ENCODE measurements around the gene GPRC6A. TPM values are rescaled to one million over a fixed set of nuclear protein-coding genes. Genes with fewer than 3 reads are reported as not detected.
A peak's percentile ranks its signal among the peaks of the same experiment; 100 is the strongest.
"Not testable (repeated sequence)": the region's sequence is repeated elsewhere in the genome, so short reads cannot be mapped to it uniquely, and the experiment has no call there.

GPRC6A gene
- total RNA-seq, 1 experiment from 2014 or later, result not detected

DNA sequence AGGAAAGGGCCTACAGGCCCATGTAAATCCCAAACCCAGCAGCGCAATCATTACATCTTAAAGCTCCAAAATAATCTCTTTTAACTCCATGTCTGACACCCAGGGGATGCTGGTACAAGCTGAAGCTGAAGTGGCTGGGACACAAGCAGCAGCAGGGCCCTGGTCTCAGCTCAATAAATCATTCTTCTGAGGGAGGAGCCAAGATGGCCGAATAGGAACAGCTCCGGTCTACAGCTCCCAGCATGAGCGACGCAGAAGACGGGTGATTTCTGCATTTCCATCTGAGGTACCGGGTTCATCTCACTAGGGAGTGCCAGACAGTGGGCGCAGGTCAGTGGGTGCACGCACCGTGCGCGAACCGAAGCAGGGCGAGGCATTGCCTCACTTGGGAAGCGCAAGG lies 12.5 kb downstream of the GPRC6A start:
- H3K4me3 ChIP-seq; H3K27ac ChIP-seq; H3K4me1 ChIP-seq; H3K9me3 ChIP-seq (replicated peaks); H3K27me3 ChIP-seq; DNase-seq; H3K36me3 ChIP-seq: not testable (repeated sequence)

DNA sequence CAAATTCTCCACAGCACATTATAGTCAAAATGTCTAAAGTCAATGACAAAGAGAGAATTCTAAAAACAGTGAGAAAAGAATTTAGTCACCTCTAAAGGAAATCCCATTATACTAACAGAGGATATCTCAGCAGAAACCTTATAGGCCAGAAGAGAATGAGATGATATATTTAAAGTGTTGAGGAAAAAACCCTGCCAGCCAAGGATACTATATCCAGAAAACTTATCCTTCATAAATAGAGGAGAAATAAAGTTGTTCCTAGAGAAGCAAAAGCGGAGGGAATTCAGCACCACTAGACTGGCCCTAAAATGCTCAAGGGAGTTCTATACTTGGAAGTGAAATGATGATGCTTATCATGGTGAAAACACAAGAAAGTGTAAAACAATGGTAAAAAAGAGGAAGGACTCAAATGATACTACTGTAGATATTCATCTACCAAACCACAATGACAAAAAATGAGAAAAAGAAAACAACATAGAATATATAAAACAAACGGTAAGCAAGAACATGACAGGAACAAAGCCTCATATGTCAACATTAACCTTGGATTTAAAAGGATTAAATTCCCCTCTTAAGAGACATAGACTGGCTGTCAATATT lies 16.7 kb downstream of the GPRC6A start:
- H3K27me3 ChIP-seq, result no peaks in the 10 kb centered on the region
- no peaks in the 10 kb centered on the region for H3K4me1 ChIP-seq
- H3K36me3 ChIP-seq, result no peaks in the 10 kb centered on the region
- H3K4me3 ChIP-seq, result no peak overlapping the region
- H3K9me3 ChIP-seq (replicated peaks), result no peaks in the 10 kb centered on the region
- no peak for DNase-seq
- no peak overlapping the region for H3K27ac ChIP-seq

DNA sequence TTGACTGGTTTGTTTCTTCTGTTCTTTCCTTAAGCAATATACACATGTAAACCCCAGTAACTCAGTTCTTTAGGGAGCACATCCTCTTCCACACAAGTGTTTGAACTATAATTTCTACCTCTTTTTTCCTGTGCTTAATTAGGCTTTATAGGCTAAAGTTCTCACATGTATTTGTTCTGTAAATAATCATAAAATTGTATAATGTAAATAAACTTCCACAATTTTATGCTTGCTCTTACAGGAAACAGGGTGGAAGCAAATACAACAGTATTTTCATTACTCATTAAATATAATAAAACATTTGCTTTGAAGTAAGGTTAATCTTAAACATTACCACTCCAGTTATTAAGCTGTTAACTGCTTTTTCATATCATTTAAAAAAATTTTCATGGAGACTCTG lies 26.9 kb downstream of the GPRC6A start:
- H3K4me3 ChIP-seq, result no peak overlapping the region
- H3K36me3 ChIP-seq, result no peaks in the 10 kb centered on the region
- H3K27me3 ChIP-seq, result no peaks in the 10 kb centered on the region; the same call in 1 of the 2 replicates
- H3K27ac ChIP-seq, result no peak overlapping the region
- DNase-seq, result no peak
- no peaks in the 10 kb centered on the region for H3K9me3 ChIP-seq (replicated peaks)
- no peaks in the 10 kb centered on the region for H3K4me1 ChIP-seq

DNA sequence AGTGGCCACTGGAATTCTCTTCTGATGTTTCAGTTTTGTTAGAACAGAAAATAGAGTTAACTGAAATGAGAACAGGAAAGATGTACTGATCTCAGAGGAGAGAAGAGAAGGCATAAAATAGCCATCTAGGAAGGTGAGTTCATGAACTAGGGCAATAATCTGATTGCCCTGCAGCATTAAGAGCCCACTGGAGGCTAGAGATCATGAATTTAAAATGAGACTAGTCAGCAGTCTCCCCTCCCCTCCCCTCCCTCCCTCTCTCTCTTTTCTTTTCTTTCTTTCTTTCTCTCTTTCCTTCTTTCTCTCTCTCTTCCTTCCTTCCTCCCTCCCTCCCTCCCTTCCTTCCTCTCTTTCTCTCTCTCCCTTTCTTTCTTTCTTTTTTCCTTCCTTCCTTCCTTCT lies 28.9 kb downstream of the GPRC6A start:
- Histone ChIP-seq H3K36me3 (no peaks in the 10 kb centered on the region), H3K4me1 (no peaks in the 10 kb centered on the region), H3K27me3 (no peaks in the 10 kb centered on the region), H3K27ac (no peak overlapping the region), H3K4me3 (no peak overlapping the region), H3K9me3 (replicated peaks) (no peaks in the 10 kb centered on the region)
- DNase-seq, result no peak

DNA sequence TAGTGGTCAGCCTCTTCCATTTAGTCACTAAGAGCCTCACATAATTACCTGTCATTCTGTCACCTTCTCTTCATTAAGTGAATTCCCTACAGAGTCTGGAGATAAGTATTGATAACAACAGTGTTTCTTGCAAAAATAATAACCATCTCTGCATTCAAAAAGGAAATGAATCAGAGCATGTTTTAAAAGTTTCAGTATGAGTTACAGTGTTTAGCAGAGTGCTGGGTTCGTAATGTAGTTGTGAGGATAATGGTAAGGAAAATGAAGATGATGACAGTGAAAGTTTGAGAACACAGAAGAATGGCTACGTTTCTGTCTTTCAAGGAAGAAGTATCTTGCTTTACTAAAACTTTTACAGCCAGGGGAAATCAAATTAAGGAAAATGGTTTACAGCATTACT lies 31.3 kb downstream of the GPRC6A start:
- Histone ChIP-seq H3K27ac (no peak overlapping the region), H3K9me3 (replicated peaks) (no peaks in the 10 kb centered on the region), H3K27me3 (no peaks in the 10 kb centered on the region), H3K4me3 (no peak overlapping the region), H3K4me1 (peaks cover 3% of the 10 kb centered on the region; the same call in 1 of the 2 replicates), H3K36me3 (no peaks in the 10 kb centered on the region)
- no peak for DNase-seq

DNA sequence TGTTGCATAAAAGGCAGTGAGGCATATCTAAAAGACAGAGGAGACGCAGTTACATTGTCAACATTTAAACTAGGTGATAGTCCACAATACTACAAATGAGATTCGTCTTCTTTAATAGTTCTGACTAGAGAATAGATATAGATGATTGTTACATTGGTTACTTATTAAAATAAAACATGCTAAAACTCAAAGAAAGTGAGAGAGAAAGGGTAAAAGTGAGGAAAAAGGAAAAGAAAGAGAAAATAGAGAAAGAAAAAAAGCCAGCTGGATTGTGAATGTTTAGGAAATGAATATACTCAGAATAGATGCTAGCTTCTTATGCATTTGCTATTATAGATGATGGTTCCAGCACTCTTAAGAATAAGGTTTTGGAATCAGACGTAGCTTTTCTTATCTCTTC lies 35.7 kb downstream of the GPRC6A start:
- Histone ChIP-seq H3K27me3 (no peaks in the 10 kb centered on the region), H3K27ac (no peak overlapping the region), H3K4me3 (no peak overlapping the region), H3K36me3 (no peaks in the 10 kb centered on the region), H3K4me1 (peaks cover 3% of the 10 kb centered on the region; the same call in 1 of the 2 replicates), H3K9me3 (replicated peaks) (no peaks in the 10 kb centered on the region)
- DNase-seq, result no peak

DNA sequence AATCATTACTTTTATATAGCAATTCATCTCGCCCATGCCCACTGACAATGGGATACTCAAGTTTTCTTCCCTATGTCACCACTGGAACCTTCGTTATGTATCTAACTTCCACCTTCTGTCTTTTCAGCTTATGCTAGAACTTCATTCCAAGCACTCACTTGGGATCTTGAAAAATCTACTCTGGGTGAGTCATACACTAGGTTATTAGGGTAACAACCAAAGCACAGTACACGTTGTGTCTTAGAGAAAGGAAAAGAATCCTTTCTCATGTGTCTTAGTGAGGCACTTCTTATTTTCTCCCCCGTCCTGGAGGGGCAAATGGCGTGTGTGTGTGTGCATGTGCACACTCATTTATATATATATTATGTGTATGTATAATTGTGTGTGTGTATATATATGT lies 45.0 kb downstream of the GPRC6A start:
- H3K4me3 ChIP-seq, result no peak overlapping the region
- H3K4me1 ChIP-seq, result no peaks in the 10 kb centered on the region
- no peaks in the 10 kb centered on the region for H3K27me3 ChIP-seq
- no peak for DNase-seq
- no peak overlapping the region for H3K27ac ChIP-seq
- H3K36me3 ChIP-seq, result no peaks in the 10 kb centered on the region
- H3K9me3 ChIP-seq (replicated peaks), result no peaks in the 10 kb centered on the region

DNA sequence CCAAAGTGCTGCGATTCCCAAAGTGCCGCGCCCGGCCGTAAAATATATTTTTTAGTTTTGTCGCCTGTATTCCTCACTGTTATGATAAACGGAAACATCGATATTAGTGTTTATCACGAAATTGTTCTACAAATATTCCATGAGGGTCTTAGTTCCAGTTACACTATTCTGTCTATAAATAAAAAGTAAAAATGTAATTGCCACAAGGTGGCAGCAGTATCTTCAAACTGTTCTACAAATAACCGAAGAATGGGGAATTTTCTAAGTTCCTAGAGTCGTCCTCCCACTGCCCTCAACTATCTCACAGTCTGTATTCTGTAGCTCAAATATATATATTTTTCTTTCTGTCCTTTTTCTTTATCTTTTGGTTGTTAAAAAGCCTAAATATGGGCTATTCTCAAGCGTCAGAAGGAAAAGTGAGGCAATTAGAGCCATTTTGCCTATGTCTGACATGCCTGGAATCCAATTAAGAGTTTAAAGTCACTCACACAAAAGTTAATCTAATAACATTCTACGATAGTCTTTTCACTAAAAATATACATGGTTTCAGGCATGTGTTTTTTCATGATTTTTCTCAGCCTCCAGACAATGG lies 49.2 kb downstream of the GPRC6A start:
- Histone ChIP-seq H3K36me3 (no peaks in the 10 kb centered on the region), H3K9me3 (replicated peaks) (no peaks in the 10 kb centered on the region), H3K4me1 (no peaks in the 10 kb centered on the region), H3K27ac (no peak overlapping the region), H3K4me3 (no peak overlapping the region), H3K27me3 (no peaks in the 10 kb centered on the region)
- DNase-seq, result peak in 1 of 2 experiments; percentile 66

DNA sequence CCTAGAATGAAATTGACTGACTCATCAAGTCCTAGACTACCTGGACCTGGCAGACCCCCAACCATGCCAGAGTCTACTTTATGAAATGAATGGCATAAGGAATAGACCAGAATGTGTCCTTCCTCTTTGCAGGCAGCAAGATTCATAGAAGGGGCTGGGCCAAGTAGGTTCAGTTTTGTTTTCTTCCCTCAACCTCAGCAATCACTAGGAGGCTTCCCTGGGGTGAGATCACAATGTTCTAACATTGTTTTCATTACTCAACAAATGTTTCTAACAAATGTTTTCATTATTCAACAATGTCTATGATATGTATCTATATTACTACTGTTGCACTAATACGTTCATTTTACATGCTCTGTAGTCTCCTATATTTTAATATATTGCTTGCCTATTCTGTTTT lies 55.0 kb downstream of the GPRC6A start:
- Histone ChIP-seq H3K4me3 (no peak overlapping the region), H3K36me3 (no peaks in the 10 kb centered on the region), H3K9me3 (replicated peaks) (no peaks in the 10 kb centered on the region), H3K27me3 (no peaks in the 10 kb centered on the region), H3K27ac (no peak overlapping the region), H3K4me1 (no peaks in the 10 kb centered on the region)
- no peak for DNase-seq

DNA sequence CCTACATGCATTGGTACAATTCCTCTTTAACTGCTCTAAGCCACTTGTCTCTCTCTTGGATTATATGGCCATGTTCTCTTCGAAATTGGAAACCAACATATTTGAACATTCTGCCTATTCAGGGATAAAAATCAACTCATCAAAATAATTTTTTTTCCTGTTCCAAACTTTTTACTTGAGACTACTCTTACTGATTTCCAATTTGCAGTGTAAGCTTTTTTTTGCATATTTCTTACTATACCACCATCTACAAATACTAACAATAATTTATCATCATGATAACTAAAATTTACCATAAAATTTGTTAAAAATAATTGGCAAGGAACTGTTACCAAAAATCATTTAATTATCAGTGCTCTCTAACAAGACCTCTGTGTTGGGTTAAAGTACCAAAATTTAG lies 56.4 kb downstream of the GPRC6A start:
- no peak for DNase-seq
- Histone ChIP-seq H3K4me3 (no peak overlapping the region), H3K4me1 (no peaks in the 10 kb centered on the region), H3K9me3 (replicated peaks) (no peaks in the 10 kb centered on the region), H3K36me3 (no peaks in the 10 kb centered on the region), H3K27ac (no peak overlapping the region), H3K27me3 (no peaks in the 10 kb centered on the region)

DNA sequence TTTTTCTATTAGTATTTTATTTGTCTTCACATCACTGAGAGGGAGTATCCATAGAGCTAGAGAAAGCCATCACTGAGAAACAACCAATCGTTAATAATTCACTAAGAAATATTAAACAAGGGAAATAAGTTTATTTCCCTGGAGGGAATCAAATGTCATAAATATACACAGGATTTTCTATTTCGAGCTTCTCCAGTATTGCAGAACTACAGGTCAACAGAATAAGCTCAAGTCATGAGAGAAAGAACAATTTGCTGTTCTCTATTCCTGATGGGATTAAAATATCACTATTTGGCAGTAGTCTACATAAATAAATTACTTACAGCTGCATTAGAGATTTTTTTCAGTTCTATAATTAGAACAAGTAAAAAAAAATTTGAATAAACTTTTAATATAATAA lies 61.2 kb downstream of the GPRC6A start:
- Histone ChIP-seq H3K36me3 (no peaks in the 10 kb centered on the region), H3K4me1 (no peaks in the 10 kb centered on the region), H3K9me3 (replicated peaks) (no peaks in the 10 kb centered on the region), H3K4me3 (no peak overlapping the region), H3K27ac (no peak overlapping the region), H3K27me3 (no peaks in the 10 kb centered on the region)
- DNase-seq, result no peak

DNA sequence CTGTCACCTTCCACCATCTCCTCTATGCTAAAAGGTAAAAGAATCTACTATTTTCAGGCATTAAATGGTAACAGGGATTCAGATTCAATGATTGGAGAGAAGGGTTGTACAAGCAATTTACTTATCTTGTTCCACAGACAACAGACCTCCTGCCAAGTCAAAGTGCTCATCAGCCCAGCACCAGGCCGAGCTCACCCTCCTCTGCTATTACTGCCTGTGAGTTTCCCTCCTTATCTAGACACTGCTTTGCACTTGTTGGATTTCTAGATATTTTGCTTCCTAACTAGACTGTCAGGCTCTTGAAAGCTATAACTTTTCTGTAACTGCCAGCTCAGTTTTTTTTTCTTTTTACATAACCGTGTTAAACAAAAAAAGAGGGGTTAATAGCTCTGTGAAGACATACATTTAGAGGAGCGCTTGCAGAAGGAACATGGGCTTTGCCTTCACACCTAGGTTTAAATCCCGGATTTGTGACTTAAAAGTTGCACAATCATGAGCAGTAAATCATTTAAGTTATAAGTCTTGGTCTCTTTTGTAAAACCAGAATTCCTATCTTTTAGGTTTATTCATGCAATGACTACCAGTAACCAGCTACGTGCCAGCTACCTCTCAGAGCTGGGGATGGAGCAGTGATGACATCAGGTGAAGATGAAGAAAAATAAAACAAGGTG lies 62.2 kb downstream of the GPRC6A start:
- Histone ChIP-seq H3K9me3 (replicated peaks) (no peaks in the 10 kb centered on the region), H3K36me3 (no peaks in the 10 kb centered on the region), H3K4me3 (no peak overlapping the region), H3K4me1 (no peaks in the 10 kb centered on the region), H3K27me3 (no peaks in the 10 kb centered on the region), H3K27ac (no peak overlapping the region)
- DNase-seq, result no peak

DNA sequence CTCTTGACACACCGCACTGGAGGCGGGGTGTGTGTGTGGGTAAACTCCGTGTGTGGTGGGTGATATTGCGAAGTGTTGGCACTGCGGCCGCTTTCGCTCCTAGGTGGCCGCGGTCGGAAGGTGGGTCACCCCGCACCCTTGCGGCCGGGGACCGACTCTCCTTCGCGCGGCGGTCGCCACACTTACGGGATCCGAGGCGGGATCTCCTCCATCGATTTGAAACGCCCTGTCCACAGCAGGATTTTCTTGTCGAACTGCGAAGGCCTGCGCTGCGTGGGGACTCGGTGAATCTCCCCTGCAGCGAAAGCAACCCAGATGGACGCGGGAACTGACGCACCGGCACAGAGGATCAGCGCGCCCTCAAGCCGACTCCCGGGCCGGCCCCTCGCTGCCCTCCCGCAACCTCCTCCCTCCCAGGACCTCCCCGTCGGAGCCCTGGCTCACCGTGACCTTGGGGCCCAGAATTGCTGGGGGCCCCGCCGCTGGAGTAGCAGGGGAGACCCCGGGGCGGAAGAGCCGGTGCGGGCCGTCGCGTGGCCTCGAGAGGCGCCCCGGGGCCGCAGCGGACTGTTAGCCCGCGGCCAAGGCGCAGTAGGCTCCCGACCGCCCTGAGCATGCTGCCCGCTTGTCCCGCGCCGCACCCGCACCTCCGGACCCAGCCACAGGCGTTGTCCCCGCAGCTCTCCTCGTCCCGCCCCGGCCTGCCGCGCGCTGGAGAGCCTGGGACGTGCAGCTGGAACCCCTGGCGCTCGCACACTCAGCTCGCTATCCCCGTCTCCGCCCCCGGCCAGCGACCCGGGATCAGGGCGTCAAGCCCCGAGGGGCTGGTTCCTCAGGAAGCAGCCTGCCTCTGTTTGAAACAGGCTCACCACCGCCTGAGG lies 63.7 kb downstream of the GPRC6A start, which contains the start of gene FAM162B:
FAM162B (minus strand) TSS at position 759 of the 881 bp plus-strand sequence; CDS start at position 616, 143 bp downstream.
- Histone ChIP-seq H3K36me3 (no peaks in the 10 kb centered on the region), H3K27me3 (no peaks in the 10 kb centered on the region), H3K4me1 (no peaks in the 10 kb centered on the region), H3K27ac (no peak within 1 kb of the TSS), H3K4me3 (no peak within 1 kb of the TSS), H3K9me3 (replicated peaks) (no peaks in the 10 kb centered on the region)
- DNase-seq, result no peak

DNA sequence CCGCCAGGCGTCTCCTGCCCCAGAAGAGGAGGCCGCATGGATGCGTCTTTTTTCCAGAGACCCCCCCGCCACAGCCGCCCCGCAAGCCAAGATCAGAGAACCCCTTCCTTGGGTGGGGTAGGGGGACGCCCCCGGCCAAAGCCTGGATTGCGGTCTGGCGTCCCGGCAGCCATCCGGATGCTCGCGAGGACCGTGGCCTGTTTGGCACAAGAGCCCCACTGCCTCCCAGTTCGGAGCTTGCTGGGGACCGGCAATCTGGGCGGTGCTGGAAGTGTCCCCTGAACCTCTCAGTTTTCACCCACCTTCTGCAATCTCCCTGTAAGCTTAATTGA lies 64.3 kb downstream of the GPRC6A start:
- Histone ChIP-seq H3K27me3 (no peaks in the 10 kb centered on the region), H3K9me3 (replicated peaks) (no peaks in the 10 kb centered on the region), H3K36me3 (no peaks in the 10 kb centered on the region), H3K4me1 (no peaks in the 10 kb centered on the region), H3K4me3 (no peak overlapping the region), H3K27ac (no peak overlapping the region)
- no peak for DNase-seq

Measured in SJCRH30 (cell line).